WTC11 (cell line): Measurements from ENCODE around the gene FAM107B. TPM values are rescaled to one million over a fixed set of nuclear protein-coding genes. Genes with fewer than 3 reads are reported as not detected.

ENCODE experiments used
- ATAC-seq: fragments of 200-7000 bp; cut with Tn5 transposase; 2 replicates; pipeline ENCODE4 v1.10.0; 2021; ENCODE audit warnings: mild to moderate bottlenecking, moderate library complexity
- CTCF ChIA-PET: fragments of 300-600 bp; sonication (Branson Sonifier 250); formaldehyde crosslinking; loops from one replicate; lab custom pipeline; 2021; ENCODE audit warnings: antibody characterized with exemption; lab: Charles Lee
- POLR2A ChIA-PET: fragments of 350-600 bp; sonication (Branson Sonifier 250); formaldehyde crosslinking; loops from one replicate; lab custom pipeline; 2021; ENCODE audit warnings: antibody characterized with exemption; lab: Charles Lee
- DNase-seq: peaks from one replicate; pipeline ENCODE4 v3.0.0; 2021; ENCODE audit warnings: low spot score
- H3K27ac Mint-ChIP-seq: 2 replicates; pipeline ENCODE4 v1.8.0; 2021; ENCODE audit warnings: mixed read lengths
- H3K27me3 Mint-ChIP-seq: 2 replicates; pipeline ENCODE4 v1.8.0; 2021; ENCODE audit warnings: low read depth, mild to moderate bottlenecking, moderate library complexity, mixed read lengths
- H3K36me3 Mint-ChIP-seq: 2 replicates; pipeline ENCODE4 v1.8.0; 2021; ENCODE audit warnings: mixed read lengths
- H3K4me1 Mint-ChIP-seq: 2 replicates; pipeline ENCODE4 v1.8.0; 2022; ENCODE audit warnings: mixed read lengths
- H3K4me3 Mint-ChIP-seq: 2 replicates; pipeline ENCODE4 v1.8.0; 2021; ENCODE audit warnings: mild to moderate bottlenecking, moderate library complexity, mixed read lengths
- H3K9me3 Mint-ChIP-seq: 2 replicates; pipeline ENCODE4 v1.8.0; 2021; ENCODE audit warnings: mixed read lengths
- AR ChIP-seq: fragments of 250-450 bp; sonication (Bioruptor Pico); IDR thresholded peaks from 2 replicates; pipeline ENCODE4 v1.9.0; 2021; ENCODE audit warnings: mild to moderate bottlenecking
- ELF4 ChIP-seq: sonication (generic); formaldehyde crosslinking; IDR thresholded peaks from 2 replicates; pipeline ENCODE4 v1.8.1; 2022; ENCODE audit warnings: low read depth, mild to moderate bottlenecking, moderate library complexity, missing genetic modification reagents
- ETV6 ChIP-seq: sonication (generic); formaldehyde crosslinking; IDR thresholded peaks from 2 replicates; pipeline ENCODE4 v1.8.1; 2022; ENCODE audit warnings: mild to moderate bottlenecking, missing genetic modification reagents
- FOXP1 ChIP-seq: sonication (generic); formaldehyde crosslinking; IDR thresholded peaks from 2 replicates; pipeline ENCODE4 v1.8.0; 2022; ENCODE audit warnings: missing genetic modification reagents, mild to moderate bottlenecking, moderate library complexity, borderline replicate concordance
- GRHL2 ChIP-seq: fragments of 250-450 bp; sonication (Bioruptor Pico); IDR thresholded peaks from 2 replicates; pipeline ENCODE4 v1.8.0; 2022; ENCODE audit warnings: mild to moderate bottlenecking, moderate library complexity; ENCODE audit not compliant: insufficient replicate concordance, severe bottlenecking
- GTF2I ChIP-seq: fragments of 250-450 bp; sonication (Bioruptor Pico); conservative IDR thresholded peaks from 2 replicates; pipeline ENCODE4 v1.4.0; 2021; ENCODE audit warnings: mild to moderate bottlenecking
- KAT7 ChIP-seq: sonication (generic); formaldehyde crosslinking; IDR thresholded peaks from 2 replicates; pipeline ENCODE4 v1.8.1; 2023; ENCODE audit warnings: missing genetic modification reagents, mild to moderate bottlenecking, borderline replicate concordance
- NFYB ChIP-seq: sonication (generic); formaldehyde crosslinking; conservative IDR thresholded peaks from 2 replicates; pipeline ENCODE4 v1.8.0; 2022; ENCODE audit warnings: low read depth, missing genetic modification reagents
- OVOL2 ChIP-seq: fragments of 250-450 bp; sonication (Bioruptor Pico); IDR thresholded peaks from 2 replicates; pipeline ENCODE4 v1.9.0; 2021; ENCODE audit warnings: mild to moderate bottlenecking, borderline replicate concordance
- PRDM15 ChIP-seq: sonication (generic); formaldehyde crosslinking; IDR thresholded peaks from 2 replicates; pipeline ENCODE4 v1.8.0; 2022; ENCODE audit warnings: missing genetic modification reagents
- SMAD3 ChIP-seq: sonication (generic); formaldehyde crosslinking; IDR thresholded peaks from 2 replicates; pipeline ENCODE4 v1.8.0; 2022; ENCODE audit warnings: missing genetic modification reagents, mild to moderate bottlenecking, borderline replicate concordance
- SMAD4 ChIP-seq: sonication (generic); formaldehyde crosslinking; IDR thresholded peaks from 2 replicates; pipeline ENCODE4 v1.8.0; 2022; ENCODE audit warnings: mild to moderate bottlenecking, missing genetic modification reagents
- TEAD1 ChIP-seq: sonication (generic); formaldehyde crosslinking; IDR thresholded peaks from 2 replicates; pipeline ENCODE4 v1.8.0; 2022; ENCODE audit warnings: mild to moderate bottlenecking, missing genetic modification reagents
- ZNF138 ChIP-seq: sonication (generic); formaldehyde crosslinking; conservative IDR thresholded peaks from 2 replicates; pipeline ENCODE4 v1.8.1; 2022; ENCODE audit warnings: mild to moderate bottlenecking, moderate library complexity, missing genetic modification reagents
- ZNF423 ChIP-seq: fragments of 250-450 bp; sonication (Bioruptor Pico); IDR thresholded peaks from 2 replicates; pipeline ENCODE4 v2.1.2; 2022; ENCODE audit warnings: mild to moderate bottlenecking, moderate library complexity
- total RNA-seq: library from RNA; stranded (reverse); gene quantifications from 3 replicates; pipeline ENCODE4 v1.2.3, GENCODE V29; 2021

The FAM107B gene
- total RNA-seq, 1 experiment from 2014 or later: 22.4 TPM

- ChIA-PET CTCF (no interaction called here), POLR2A (no interaction called here)
- TF ChIP-seq TEAD1 (CRISPR knock-in tag) (no peak), KAT7 (CRISPR knock-in tag) (peak; percentile 64; the same call in 1 of the 2 replicates), FOXP1 (CRISPR knock-in tag) (0 out of 2 replicates have a peak, but pooled peaks have one; percentile 34)
- Mint-ChIP-seq H3K4me1 (peaks cover 24% of the 10 kb centered on the region), H3K9me3 (no peaks in the 10 kb centered on the region), H3K27ac (peak overlapping the region; percentile 88; the same call in 1 of the 2 replicates), H3K36me3 (peaks cover 8% of the 10 kb centered on the region; the same call in 1 of the 2 replicates), H3K4me3 (peak overlapping the region; percentile 91), H3K27me3 (peaks cover 31% of the 10 kb centered on the region)
- DNase-seq: no peak
- peak; percentile 48 for ATAC-seq
Measured at GRCh38 chr10:14603534-14604102, 171.1 kb downstream of the FAM107B start.

DNA sequence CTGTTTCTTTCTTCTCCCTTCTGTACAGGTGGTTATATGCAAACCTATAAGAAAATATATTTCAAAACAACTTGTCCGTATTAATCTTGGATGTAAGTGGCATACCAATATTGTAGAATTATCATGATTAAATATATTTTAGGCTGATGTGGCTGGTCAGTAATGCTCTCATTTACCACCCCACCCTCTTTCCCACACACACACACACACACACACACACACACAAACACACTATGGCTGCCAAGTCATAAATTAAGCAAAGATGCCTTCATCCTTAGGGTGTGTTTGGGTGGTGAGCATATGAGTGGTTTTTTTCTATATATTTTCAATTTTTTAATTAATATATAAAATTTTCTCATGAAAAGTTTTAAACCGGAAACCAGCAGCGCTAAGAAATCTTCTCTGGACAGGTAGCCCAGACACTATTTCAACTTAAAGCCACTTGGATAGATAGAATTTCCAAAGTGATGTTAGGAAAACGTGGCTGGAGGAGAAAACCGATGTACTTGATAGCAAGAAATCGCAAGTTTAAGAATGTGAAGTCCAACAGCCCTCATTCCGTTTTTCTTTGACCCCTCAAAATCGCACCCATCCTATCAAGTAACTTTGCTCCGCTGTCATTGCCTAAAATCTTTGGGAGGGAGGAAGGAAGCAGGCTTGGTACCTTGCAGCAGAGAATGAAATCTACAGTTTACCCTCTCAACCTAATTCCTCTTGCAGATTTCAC is 171.7 kb downstream of the FAM107B start:
- Mint-ChIP-seq H3K4me1 (peaks cover 24% of the 10 kb centered on the region), H3K9me3 (no peaks in the 10 kb centered on the region)
- no peak for DNase-seq

More for the DNA sequence above, 171.7 kb downstream of the FAM107B start:
- Mint-ChIP-seq H3K36me3 (peaks cover 8% of the 10 kb centered on the region; the same call in 1 of the 2 replicates), H3K4me3 (peak overlapping the region; percentile 91), H3K27ac (no peak overlapping the region), H3K27me3 (peaks cover 31% of the 10 kb centered on the region)
- POLR2A ChIA-PET: no interaction called here
- CTCF ChIA-PET: no interaction called here
- no peak for ATAC-seq
- TF ChIP-seq ZNF138 (CRISPR knock-in tag) (no peak), GRHL2 (no peak), SMAD3 (CRISPR knock-in tag) (no peak), AR (CRISPR knock-in tag) (no peak), NFYB (CRISPR knock-in tag) (no peak), PRDM15 (CRISPR knock-in tag) (no peak), OVOL2 (CRISPR knock-in tag) (no peak), SMAD4 (CRISPR knock-in tag) (no peak), ELF4 (no peak), ZNF423 (no peak), ETV6 (CRISPR knock-in tag) (no peak), GTF2I (no peak)
